ENCODE data around the gene PLB1. TPM values are rescaled to one million over a fixed set of nuclear protein-coding genes. Genes with fewer than 3 reads are reported as not detected.

PLB1 gene
- total and polyA plus RNA-seq, 5 experiments from 2014 or later, result 0.29 to 0.34 (median 0.34) TPM; not detected in 2

DNA sequence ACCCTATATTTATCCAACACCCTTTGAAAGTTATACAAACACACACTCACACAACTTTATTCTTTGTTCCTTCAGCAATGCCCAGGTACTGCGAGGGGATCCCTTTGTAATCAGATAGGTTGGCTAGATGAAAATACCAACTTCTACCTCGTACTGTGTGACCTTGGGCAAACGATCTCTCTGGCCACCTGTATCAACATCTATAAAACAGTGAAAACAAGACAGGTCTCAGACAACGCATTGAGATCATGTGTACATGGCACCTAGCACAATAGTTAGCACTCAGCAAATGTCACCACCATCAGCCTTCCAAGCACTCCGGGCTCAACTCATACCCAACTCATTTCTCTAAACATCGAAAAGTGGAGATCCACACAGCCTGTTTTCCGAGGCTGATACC, 137.3 kb downstream of the PLB1 start:
- H3K27ac Mint-ChIP-seq, result peak overlapping the region in 2 of 10 donors; percentile 53
- POLR2A ChIA-PET, result no interaction called here
- DNase-seq, result no peak

DNA sequence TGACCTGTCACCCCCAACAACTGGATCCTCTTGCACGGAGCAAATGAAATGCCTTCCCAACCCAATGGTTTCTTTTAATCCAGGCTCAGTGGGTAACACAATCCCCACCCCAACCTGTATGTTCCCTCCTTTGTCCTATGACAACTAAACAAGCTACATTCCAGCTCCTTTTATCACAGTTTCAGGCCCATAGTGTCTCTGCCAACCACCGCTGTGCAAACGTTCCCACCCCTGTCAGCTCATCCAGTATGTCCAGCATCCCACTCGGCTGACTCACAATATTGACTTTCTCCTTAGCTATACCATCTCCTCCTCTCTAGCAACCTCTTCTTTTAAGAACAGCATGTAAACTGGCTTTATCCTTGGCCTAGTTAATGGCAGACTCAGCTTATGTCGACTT, 137.9 kb downstream of the PLB1 start:
- Mint-ChIP-seq H3K4me1 (peaks cover 0 to 18% (median 4%) of the 10 kb centered on the region in 4 donors), H3K27me3 (no peaks in the 10 kb centered on the region), H3K9me3 (no peaks in the 10 kb centered on the region), H3K36me3 (peaks cover 0 to 2% (median 0%) of the 10 kb centered on the region in 3 donors), H3K27ac (peak overlapping the region in 3 of 10 donors; percentile 14 to 67 (median 55)), H3K4me3 (no peak overlapping the region)
- no peak for DNase-seq
- POLR2A ChIA-PET, result no interaction called here
- no peak for ATAC-seq

More for the DNA sequence above, 137.3 kb downstream of the PLB1 start:
- peaks cover under 1 to 16% (median 5%) of the 10 kb centered on the region in 4 donors for H3K4me1 Mint-ChIP-seq
- no peak for ATAC-seq
- H3K36me3 Mint-ChIP-seq, result peaks cover 0 to 2% (median 0%) of the 10 kb centered on the region in 3 donors
- H3K4me3 Mint-ChIP-seq, result no peak overlapping the region
- no peaks in the 10 kb centered on the region for H3K9me3 Mint-ChIP-seq
- H3K27me3 Mint-ChIP-seq, result no peaks in the 10 kb centered on the region

DNA sequence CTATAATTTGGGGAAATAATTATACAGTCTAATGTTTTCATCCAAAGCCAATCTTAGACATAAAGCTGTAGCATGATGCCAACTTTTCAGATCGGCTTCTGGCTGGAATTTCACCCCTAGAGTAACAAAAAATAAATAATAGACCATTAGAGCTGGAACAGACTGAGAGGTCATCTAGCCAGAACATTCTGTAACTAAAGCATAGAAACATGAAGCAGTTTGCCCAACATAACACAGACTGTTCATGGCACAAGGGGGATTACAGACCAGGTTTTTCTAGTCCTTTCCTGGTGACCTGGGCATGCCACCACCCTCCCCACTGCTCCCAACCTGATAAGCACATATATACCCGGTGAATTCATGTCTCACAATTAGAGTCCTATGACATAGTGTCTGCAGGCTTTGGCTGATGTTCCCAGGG, 139.3 kb downstream of the PLB1 start:
- peaks cover 0 to 2% (median 0%) of the 10 kb centered on the region in 3 donors for H3K36me3 Mint-ChIP-seq
- no peak for ATAC-seq
- no peaks in the 10 kb centered on the region for H3K27me3 Mint-ChIP-seq
- peak overlapping the region in 2 of 10 donors; percentile 24 to 81 for H3K27ac Mint-ChIP-seq
- POLR2A ChIA-PET, result no interaction called here
- H3K4me1 Mint-ChIP-seq, result peaks cover 0 to 20% (median 4%) of the 10 kb centered on the region in 4 donors
- no peak for DNase-seq
- no peak overlapping the region for H3K4me3 Mint-ChIP-seq
- no peaks in the 10 kb centered on the region for H3K9me3 Mint-ChIP-seq

DNA sequence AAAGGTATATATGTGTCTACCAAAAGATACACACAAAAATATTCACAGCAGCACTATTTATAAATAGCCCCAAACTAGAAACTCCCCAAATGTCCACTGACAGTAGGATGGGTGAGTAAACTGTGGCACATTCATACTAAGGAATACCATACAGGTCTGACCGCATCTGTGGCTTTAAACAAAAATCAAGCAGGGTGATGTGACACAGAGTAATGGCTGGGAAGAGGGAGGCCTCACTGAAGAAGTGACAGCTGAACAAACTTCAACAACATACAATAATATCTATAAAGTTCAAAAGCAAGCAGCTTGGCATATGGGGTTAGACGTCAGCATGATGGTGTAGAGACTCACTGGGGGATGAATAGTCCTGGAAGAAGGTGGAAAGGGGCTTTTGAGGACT, 140.6 kb downstream of the PLB1 start:
- no peak for ATAC-seq
- H3K27ac Mint-ChIP-seq, result peak overlapping the region in 1 of 10 donors; percentile 6
- H3K4me1 Mint-ChIP-seq, result peaks cover 0 to 17% (median 0%) of the 10 kb centered on the region in 4 donors
- H3K36me3 Mint-ChIP-seq, result no peaks in the 10 kb centered on the region
- no peaks in the 10 kb centered on the region for H3K27me3 Mint-ChIP-seq
- no peaks in the 10 kb centered on the region for H3K9me3 Mint-ChIP-seq
- POLR2A ChIA-PET, result no interaction called here
- no peak for DNase-seq
- H3K4me3 Mint-ChIP-seq, result no peak overlapping the region

DNA sequence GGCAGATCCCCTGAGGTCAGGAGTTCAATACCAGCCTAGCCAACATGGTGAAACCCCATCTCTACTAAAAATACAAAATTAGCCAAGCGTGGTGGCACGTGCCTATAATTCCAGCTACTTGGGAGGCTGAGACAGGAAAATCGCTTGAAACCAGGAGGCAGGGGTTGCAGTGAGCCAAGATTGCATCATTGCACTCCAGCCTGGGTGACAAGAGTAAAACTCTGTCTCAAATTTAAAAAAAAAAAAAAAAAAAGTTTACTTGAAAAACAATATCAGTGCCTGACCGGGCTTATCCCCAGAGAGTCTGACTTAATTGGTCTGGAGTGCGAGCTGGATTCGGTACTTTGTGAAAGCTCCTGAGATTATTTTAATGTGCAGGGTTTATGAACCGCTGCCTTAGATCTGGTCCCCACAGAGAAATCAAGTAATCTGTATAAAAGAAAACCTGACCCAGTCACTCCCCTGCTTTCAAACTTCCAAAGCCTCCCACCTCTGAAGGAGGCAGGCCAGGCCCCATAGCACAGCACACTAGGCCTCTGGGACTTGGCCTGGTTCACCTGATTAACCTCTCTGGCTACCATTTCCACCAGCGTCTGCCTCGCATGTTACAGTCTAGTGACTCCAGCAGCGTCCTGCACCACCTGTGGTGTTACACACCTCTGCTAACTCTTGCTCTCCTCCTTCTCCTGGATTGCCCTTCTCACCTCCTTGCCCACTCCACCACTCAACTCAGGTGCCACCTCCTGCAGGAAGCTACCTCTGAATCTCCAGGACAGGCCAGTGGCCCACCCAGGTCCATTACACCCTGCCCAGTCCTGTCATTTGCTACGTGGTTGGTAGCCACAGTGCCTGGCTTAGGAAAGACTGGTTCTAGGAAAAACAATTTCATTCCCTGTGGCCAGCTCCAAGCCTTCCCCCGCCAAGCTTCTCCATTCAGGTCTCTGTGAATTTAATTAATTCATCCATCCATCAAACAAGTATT, 141.5 kb downstream of the PLB1 start:
- Mint-ChIP-seq H3K36me3 (no peaks in the 10 kb centered on the region), H3K4me1 (peaks cover 3 to 21% (median 5%) of the 10 kb centered on the region in 4 donors), H3K27ac (peak overlapping the region in 3 of 10 donors; percentile 57 to 75 (median 58)), H3K27me3 (no peaks in the 10 kb centered on the region), H3K4me3 (no peak overlapping the region), H3K9me3 (no peaks in the 10 kb centered on the region)
- POLR2A ChIA-PET, result interaction anchor here (0.6 kb wide), 1 partner anchor 101 kb away, joined by 4 read pairs; no protein-coding TSS in a partner anchor
- ATAC-seq (no peak), DNase-seq (no peak)

DNA sequence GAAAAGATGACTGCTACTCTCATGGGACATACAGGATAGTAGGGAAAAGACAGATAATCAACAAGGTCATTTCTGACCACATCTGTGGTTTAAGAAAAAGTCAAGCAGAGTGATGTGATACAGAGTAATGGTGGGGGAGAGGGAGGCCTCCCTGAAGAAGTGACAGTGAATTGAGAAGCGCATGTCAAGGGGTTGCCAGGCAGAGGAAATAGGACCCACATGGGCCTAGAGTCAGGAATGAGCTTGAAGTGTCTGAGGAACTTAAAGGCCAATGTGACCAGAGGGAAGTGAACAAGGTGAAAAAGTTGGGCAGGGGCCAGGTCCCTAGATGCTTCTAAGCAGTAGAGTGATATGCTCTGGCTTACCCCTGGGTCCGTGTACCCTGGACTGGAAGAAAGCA, 142.2 kb downstream of the PLB1 start:
- peak overlapping the region in 5 of 10 donors; percentile 28 to 60 (median 57) for H3K27ac Mint-ChIP-seq
- H3K4me1 Mint-ChIP-seq, result peaks cover 3 to 21% (median 5%) of the 10 kb centered on the region in 4 donors
- no peaks in the 10 kb centered on the region for H3K9me3 Mint-ChIP-seq
- H3K27me3 Mint-ChIP-seq, result no peaks in the 10 kb centered on the region
- no peaks in the 10 kb centered on the region for H3K36me3 Mint-ChIP-seq
- no peak for ATAC-seq
- DNase-seq, result no peak
- no peak overlapping the region for H3K4me3 Mint-ChIP-seq
- POLR2A ChIA-PET, result interaction anchor here (1.6 kb wide), 1 partner anchor 17 kb away, joined by 4 read pairs; no protein-coding TSS in a partner anchor

DNA sequence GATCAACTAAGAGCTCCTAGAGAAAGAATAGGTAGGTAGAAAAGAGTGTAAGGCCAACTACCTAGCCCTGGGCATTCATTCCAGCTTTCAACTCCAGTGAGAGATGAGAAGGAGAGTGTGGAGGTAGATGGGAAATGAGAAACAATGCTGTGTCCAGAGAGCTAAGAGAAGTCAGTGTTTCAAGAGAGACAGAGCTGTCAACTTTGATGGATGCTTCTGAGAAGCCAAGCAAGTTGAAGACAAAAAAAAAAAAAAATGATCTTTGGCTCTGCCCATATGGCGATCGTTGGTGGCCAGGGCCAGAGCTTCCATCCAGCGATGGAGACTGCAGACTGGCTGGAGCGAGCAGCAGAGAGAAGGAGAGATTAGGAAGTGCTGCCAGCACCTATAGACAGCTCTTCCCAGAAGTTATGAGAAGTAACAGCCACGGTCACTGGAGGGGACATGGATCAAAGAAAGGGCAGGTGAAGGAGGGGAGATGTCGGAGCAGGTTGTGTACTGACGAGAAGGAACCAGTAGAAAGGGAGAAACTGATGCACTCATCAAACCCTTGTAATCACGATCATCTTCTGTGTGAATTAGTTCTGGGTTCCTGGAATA, 143.3 kb downstream of the PLB1 start:
- DNase-seq (no peak), ATAC-seq (no peak)
- Mint-ChIP-seq H3K27ac (peak overlapping the region in 5 of 10 donors; percentile 41 to 82 (median 58)), H3K4me1 (peaks cover 3 to 17% (median 5%) of the 10 kb centered on the region in 4 donors), H3K9me3 (no peaks in the 10 kb centered on the region), H3K36me3 (no peaks in the 10 kb centered on the region), H3K4me3 (no peak overlapping the region), H3K27me3 (no peaks in the 10 kb centered on the region)
- POLR2A ChIA-PET, result interaction anchor here (0.6 to 1.6 kb wide), 4 partner anchors 16 to 480 kb away, joined by 3 to 6 read pairs (median 4); no protein-coding TSS in a partner anchor

DNA sequence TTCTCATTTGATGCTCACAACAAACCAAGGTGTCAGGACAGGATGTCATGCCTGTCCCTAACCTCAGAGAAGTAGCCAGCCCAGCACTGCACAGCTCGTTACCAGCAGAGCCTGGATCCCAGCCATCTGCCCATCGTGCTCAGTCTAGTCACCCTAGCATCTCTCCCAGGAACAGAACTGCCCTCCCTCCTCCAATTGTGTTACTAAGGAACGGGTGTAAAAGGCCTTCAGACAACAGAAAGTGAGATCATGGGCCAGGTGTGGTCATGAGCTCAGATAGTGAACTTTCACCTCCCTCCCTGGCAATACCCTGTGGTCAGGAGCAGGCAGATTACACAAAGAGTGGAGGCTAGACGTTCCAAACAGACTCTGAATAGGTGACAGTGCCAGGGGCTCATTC, 144.0 kb downstream of the PLB1 start:
- Mint-ChIP-seq H3K9me3 (no peaks in the 10 kb centered on the region), H3K27ac (peak overlapping the region in 4 of 10 donors; percentile 41 to 82 (median 55)), H3K4me1 (peaks cover 3 to 17% (median 5%) of the 10 kb centered on the region in 4 donors), H3K4me3 (no peak overlapping the region), H3K36me3 (no peaks in the 10 kb centered on the region), H3K27me3 (no peaks in the 10 kb centered on the region)
- POLR2A ChIA-PET, result interaction anchor here (1.6 kb wide), 1 partner anchor 19 kb away, joined by 4 read pairs; no protein-coding TSS in a partner anchor
- DNase-seq (no peak), ATAC-seq (no peak)

DNA sequence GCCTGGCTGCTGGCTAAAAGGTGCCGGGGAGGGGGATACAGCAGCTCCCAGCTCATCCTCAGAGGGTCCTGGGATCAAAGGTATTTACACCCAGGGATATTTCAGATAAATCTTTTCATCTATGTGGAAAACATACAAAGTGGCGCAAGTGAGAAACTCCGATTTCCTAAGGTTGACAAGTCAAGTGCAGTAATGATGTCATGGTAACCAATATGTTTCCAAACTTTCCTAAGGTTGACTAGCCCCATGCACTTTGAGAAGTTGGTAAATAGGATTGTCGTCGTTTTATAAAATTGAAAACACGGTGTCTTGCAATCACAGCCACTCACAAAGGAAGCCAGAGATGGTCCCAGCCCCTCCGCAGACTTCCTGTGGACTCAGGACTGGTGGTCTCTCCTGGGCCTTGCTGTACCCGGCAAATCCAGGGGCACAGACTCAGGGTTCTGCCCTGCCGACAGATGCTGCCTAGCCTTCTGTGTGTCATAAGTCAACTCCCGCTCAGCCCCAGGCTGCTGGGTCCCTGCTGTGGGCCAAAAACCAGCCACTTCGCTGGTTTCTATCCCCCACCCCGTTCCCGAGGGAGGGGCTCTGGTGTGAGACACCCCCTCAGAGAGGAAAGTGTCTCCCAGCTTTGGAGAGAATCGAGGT, 144.5 kb downstream of the PLB1 start:
- Mint-ChIP-seq H3K4me3 (no peak overlapping the region), H3K9me3 (no peaks in the 10 kb centered on the region), H3K36me3 (no peaks in the 10 kb centered on the region), H3K4me1 (peaks cover 3 to 17% (median 5%) of the 10 kb centered on the region in 4 donors), H3K27me3 (no peaks in the 10 kb centered on the region), H3K27ac (peak overlapping the region in 1 of 10 donors; percentile 65)
- POLR2A ChIA-PET, result no interaction called here
- DNase-seq (no peak), ATAC-seq (no peak)

DNA sequence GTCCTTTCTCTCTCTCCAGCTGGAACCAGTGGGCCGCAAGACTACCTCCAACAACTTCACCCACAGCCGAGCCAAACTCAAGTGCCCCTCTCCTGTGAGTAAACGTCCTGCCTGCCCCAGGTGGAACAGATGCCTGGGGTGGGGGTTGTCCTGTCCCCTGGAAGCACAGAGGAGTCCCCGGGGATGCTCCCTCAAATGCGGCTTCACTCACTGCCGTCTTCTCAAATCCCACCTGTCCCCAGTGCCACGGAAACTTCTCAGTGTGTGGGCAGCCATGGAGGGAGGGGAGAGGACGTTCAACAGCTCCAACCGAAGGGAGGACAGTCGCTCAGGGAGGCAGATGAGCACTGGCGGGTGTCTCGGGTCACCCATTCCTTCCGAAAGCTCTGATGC, 145.0 kb downstream of the PLB1 start:
- POLR2A ChIA-PET, result no interaction called here
- no peaks in the 10 kb centered on the region for H3K27me3 Mint-ChIP-seq
- H3K4me3 Mint-ChIP-seq, result no peak overlapping the region

DNA sequence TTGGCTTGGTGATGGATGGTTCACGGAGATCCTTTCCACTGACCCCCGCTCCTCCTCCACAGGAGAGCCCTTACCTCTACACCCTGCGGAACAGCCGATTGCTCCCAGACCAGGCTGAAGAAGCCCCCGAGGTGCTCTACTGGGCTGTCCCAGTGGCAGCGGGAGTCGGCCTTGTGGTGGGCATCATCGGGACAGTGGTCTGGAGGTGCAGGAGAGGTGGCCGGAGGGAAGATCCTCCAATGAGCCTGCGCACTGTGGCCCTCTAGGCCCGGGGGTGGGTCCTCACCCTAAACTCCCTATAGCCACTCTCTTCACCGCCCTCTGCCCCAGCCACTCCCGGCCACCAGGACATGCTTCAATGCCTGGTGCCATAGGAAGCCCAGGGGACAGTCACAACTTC, 146.9 kb downstream of the PLB1 start:
- DNase-seq (no peak), ATAC-seq (no peak)
- H3K27ac Mint-ChIP-seq, result peak overlapping the region in 1 of 10 donors; percentile 83
- POLR2A ChIA-PET, result no interaction called here
- H3K27me3 Mint-ChIP-seq, result no peaks in the 10 kb centered on the region
- H3K4me1 Mint-ChIP-seq, result peaks cover 3 to 12% (median 5%) of the 10 kb centered on the region in 4 donors
- no peaks in the 10 kb centered on the region for H3K36me3 Mint-ChIP-seq
- H3K4me3 Mint-ChIP-seq, result no peak overlapping the region
- no peaks in the 10 kb centered on the region for H3K9me3 Mint-ChIP-seq

More for the DNA sequence above, 145.0 kb downstream of the PLB1 start:
- Mint-ChIP-seq H3K27ac (peak overlapping the region in 1 of 10 donors; percentile 40), H3K4me1 (peaks cover 3 to 17% (median 5%) of the 10 kb centered on the region in 4 donors), H3K9me3 (no peaks in the 10 kb centered on the region), H3K36me3 (no peaks in the 10 kb centered on the region)
- ATAC-seq (no peak), DNase-seq (no peak)

DNA sequence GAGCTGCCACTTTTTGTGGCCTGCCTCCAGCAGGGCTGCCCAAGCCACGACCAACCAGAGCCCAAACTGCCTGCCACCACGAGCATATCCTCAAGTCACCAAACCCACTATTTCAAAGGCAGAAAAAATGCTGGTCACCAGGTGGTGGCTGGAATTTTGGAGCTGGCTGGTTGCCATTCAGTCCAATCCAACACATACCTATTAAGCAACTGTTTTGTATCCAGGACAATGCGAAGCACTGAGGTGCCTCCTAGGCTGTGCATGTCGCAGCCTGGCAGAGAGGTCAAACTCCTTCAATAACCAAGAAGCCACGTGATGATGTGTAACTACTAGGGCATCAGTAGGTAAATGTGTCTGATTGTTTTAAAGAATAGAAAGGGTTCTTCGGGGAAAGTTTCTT, 147.5 kb downstream of the PLB1 start:
- H3K27ac Mint-ChIP-seq, result peak overlapping the region in 5 of 10 donors; percentile 12 to 83 (median 68)
- POLR2A ChIA-PET, result no interaction called here
- no peak overlapping the region for H3K4me3 Mint-ChIP-seq

More for the DNA sequence above, 147.5 kb downstream of the PLB1 start:
- DNase-seq (no peak), ATAC-seq (no peak)
- Mint-ChIP-seq H3K36me3 (no peaks in the 10 kb centered on the region), H3K27me3 (no peaks in the 10 kb centered on the region), H3K4me1 (peaks cover 3 to 7% (median 5%) of the 10 kb centered on the region in 4 donors), H3K9me3 (no peaks in the 10 kb centered on the region)
